Measurements from ENCODE around the gene OTOS. TPM values are rescaled to one million over a fixed set of nuclear protein-coding genes. Genes with fewer than 3 reads are reported as not detected.

Gene OTOS
- total RNA-seq (ENCODE audit: insufficient read depth, low replicate concordance): not detected

GRCh38 chr2:240140511-240140910, at the start of gene OTOS:
OTOS (minus strand) TSS chr2:240140658; CDS start chr2:240140326, 332 bp downstream.
- DNase-seq (ENCODE audit: low spot score): no peak

GRCh38 chr2:240189686-240190085, 49.2 kb upstream of the OTOS start:
- no peak for DNase-seq (ENCODE audit: low spot score)

- DNase-seq (ENCODE audit: low spot score): no peak
Observed at GRCh38 chr2:240187989-240188590, 47.6 kb upstream of the OTOS start.

GRCh38 chr2:240186191-240186725, 45.8 kb upstream of the OTOS start:
- DNase-seq (ENCODE audit: low spot score): no peak

GRCh38 chr2:240184656-240185055, 44.2 kb upstream of the OTOS start:
- no peak for DNase-seq (ENCODE audit: low spot score)

- DNase-seq (ENCODE audit: low spot score): no peak
Observed at GRCh38 chr2:240183875-240184590, 43.6 kb upstream of the OTOS start.

- no peak for DNase-seq (ENCODE audit: low spot score)
Observed at GRCh38 chr2:240183006-240183874, 42.8 kb upstream of the OTOS start.

- DNase-seq (ENCODE audit: low spot score): no peak
Observed at GRCh38 chr2:240182476-240182875, 42.0 kb upstream of the OTOS start.

- DNase-seq (ENCODE audit: low spot score): no peak
Observed at GRCh38 chr2:240182001-240182400, 41.5 kb upstream of the OTOS start.

GRCh38 chr2:240179941-240180666, 39.6 kb upstream of the OTOS start:
- no peak for DNase-seq (ENCODE audit: low spot score)

- no peak for DNase-seq (ENCODE audit: low spot score)
Observed at GRCh38 chr2:240179186-240179815, 38.8 kb upstream of the OTOS start.

- no peak for DNase-seq (ENCODE audit: low spot score)
Observed at GRCh38 chr2:240178564-240178963, 38.1 kb upstream of the OTOS start.

GRCh38 chr2:240174496-240174895, 34.0 kb upstream of the OTOS start:
- no peak for DNase-seq (ENCODE audit: low spot score)

GRCh38 chr2:240172071-240172895, 31.8 kb upstream of the OTOS start:
- DNase-seq (ENCODE audit: low spot score): no peak

GRCh38 chr2:240170883-240171282, 30.4 kb upstream of the OTOS start:
- DNase-seq (ENCODE audit: low spot score): no peak

- peak; percentile 73 for DNase-seq (ENCODE audit: low spot score)
Observed at GRCh38 chr2:240170354-240170735, 29.9 kb upstream of the OTOS start.

- no peak for DNase-seq (ENCODE audit: low spot score)
Observed at GRCh38 chr2:240169486-240170353, 29.3 kb upstream of the OTOS start.

GRCh38 chr2:240168546-240169361, 28.3 kb upstream of the OTOS start:
- DNase-seq (ENCODE audit: low spot score): no peak

All from umbilical cord (tissue), 2 donors.